ENCODE measurements around the gene SPRED3.
"Not testable (repeated sequence)": the region's sequence is repeated elsewhere in the genome, so short reads cannot be mapped to it uniquely, and the experiment has no call there.

SPRED3 gene

GRCh38 chr19:38388349-38389100 lies at the start of gene SPRED3:
TSS of gene SPRED3 (plus strand) at chr19:38388697. CDS start at chr19:38390303, 1,606 bp downstream.
- ATAC-seq (no peak), DNase-seq (no peak)
- peaks cover 20% of the 10 kb centered on the region for H3K36me3 Mint-ChIP-seq (ENCODE audit: low read depth)

GRCh38 chr19:38339011-38339410 lies 49.5 kb upstream of the SPRED3 start:
- not testable (repeated sequence) for H3K27ac Mint-ChIP-seq; ATAC-seq; H3K27me3 Mint-ChIP-seq; H3K4me1 Mint-ChIP-seq; DNase-seq; H3K9me3 Mint-ChIP-seq; H3K4me3 Mint-ChIP-seq; H3K36me3 Mint-ChIP-seq (ENCODE audit: low read depth)

More at GRCh38 chr19:38388349-38389100, at the start of gene SPRED3:
- Mint-ChIP-seq H3K27ac (peak within 1 kb of the TSS; percentile 67), H3K27me3 (peaks cover 32% of the 10 kb centered on the region), H3K4me1 (peaks cover 23% of the 10 kb centered on the region), H3K4me3 (peak within 1 kb of the TSS; percentile 79), H3K9me3 (no peaks in the 10 kb centered on the region)

GRCh38 chr19:38340927-38341326 lies 47.6 kb upstream of the SPRED3 start:
- H3K9me3 Mint-ChIP-seq = no peaks in the 10 kb centered on the region
- no peak overlapping the region for H3K27ac Mint-ChIP-seq
- no peak overlapping the region for H3K4me3 Mint-ChIP-seq
- H3K27me3 Mint-ChIP-seq = no peaks in the 10 kb centered on the region
- peaks cover 8% of the 10 kb centered on the region for H3K4me1 Mint-ChIP-seq
- ATAC-seq (no peak), DNase-seq (no peak)
- H3K36me3 Mint-ChIP-seq (ENCODE audit: low read depth) = no peaks in the 10 kb centered on the region

- ATAC-seq = no peak
- no peaks in the 10 kb centered on the region for H3K9me3 Mint-ChIP-seq
These were observed 41.7 kb upstream of the SPRED3 start for GRCh38 chr19:38346837-38347236.

GRCh38 chr19:38350883-38351282 lies 37.6 kb upstream of the SPRED3 start:
- Mint-ChIP-seq H3K9me3 (no peaks in the 10 kb centered on the region), H3K27me3 (no peaks in the 10 kb centered on the region), H3K4me3 (no peak overlapping the region), H3K4me1 (no peaks in the 10 kb centered on the region), H3K36me3 (ENCODE audit: low read depth) (no peaks in the 10 kb centered on the region), H3K27ac (no peak overlapping the region)
- DNase-seq = no peak
- ATAC-seq = no peak

More at GRCh38 chr19:38346837-38347236, 41.7 kb upstream of the SPRED3 start:
- Mint-ChIP-seq H3K4me1 (no peaks in the 10 kb centered on the region), H3K27me3 (no peaks in the 10 kb centered on the region), H3K36me3 (ENCODE audit: low read depth) (no peaks in the 10 kb centered on the region), H3K4me3 (no peak overlapping the region), H3K27ac (no peak overlapping the region)
- DNase-seq = no peak

GRCh38 chr19:38351865-38352395 lies 36.6 kb upstream of the SPRED3 start:
- Mint-ChIP-seq H3K36me3 (ENCODE audit: low read depth) (no peaks in the 10 kb centered on the region), H3K27me3 (peaks cover 2% of the 10 kb centered on the region), H3K4me3 (no peak overlapping the region), H3K27ac (no peak overlapping the region), H3K4me1 (no peaks in the 10 kb centered on the region), H3K9me3 (no peaks in the 10 kb centered on the region)
- DNase-seq = no peak
- ATAC-seq = no peak

- Mint-ChIP-seq H3K4me1 (no peaks in the 10 kb centered on the region), H3K27ac (peak overlapping the region; percentile 69), H3K9me3 (no peaks in the 10 kb centered on the region), H3K36me3 (ENCODE audit: low read depth) (no peaks in the 10 kb centered on the region), H3K27me3 (peaks cover 2% of the 10 kb centered on the region), H3K4me3 (no peak overlapping the region)
- DNase-seq = no peak
- ATAC-seq = no peak
These were observed 35.9 kb upstream of the SPRED3 start for GRCh38 chr19:38352611-38353010.

- Mint-ChIP-seq H3K4me3 (no peak overlapping the region), H3K4me1 (peaks cover 4% of the 10 kb centered on the region), H3K36me3 (ENCODE audit: low read depth) (no peaks in the 10 kb centered on the region), H3K27me3 (peaks cover 18% of the 10 kb centered on the region), H3K27ac (no peak overlapping the region), H3K9me3 (no peaks in the 10 kb centered on the region)
- no peak for ATAC-seq
- no peak for DNase-seq
These were observed 32.5 kb upstream of the SPRED3 start for GRCh38 chr19:38355728-38356725.

GRCh38 chr19:38358071-38358470 lies 30.4 kb upstream of the SPRED3 start:
- H3K36me3 Mint-ChIP-seq (ENCODE audit: low read depth) = no peaks in the 10 kb centered on the region
- ATAC-seq (no peak), DNase-seq (no peak)
- H3K9me3 Mint-ChIP-seq = no peaks in the 10 kb centered on the region
- no peak overlapping the region for H3K4me3 Mint-ChIP-seq
- H3K27ac Mint-ChIP-seq = no peak overlapping the region
- H3K27me3 Mint-ChIP-seq = peaks cover 25% of the 10 kb centered on the region
- H3K4me1 Mint-ChIP-seq = peaks cover 11% of the 10 kb centered on the region

GRCh38 chr19:38359242-38360021 lies 29.1 kb upstream of the SPRED3 start:
- Mint-ChIP-seq H3K4me3 (no peak overlapping the region), H3K4me1 (peaks cover 13% of the 10 kb centered on the region), H3K27ac (no peak overlapping the region), H3K27me3 (peaks cover 30% of the 10 kb centered on the region), H3K36me3 (ENCODE audit: low read depth) (no peaks in the 10 kb centered on the region), H3K9me3 (no peaks in the 10 kb centered on the region)
- ATAC-seq (no peak), DNase-seq (no peak)

GRCh38 chr19:38360351-38360750 lies 28.1 kb upstream of the SPRED3 start:
- Mint-ChIP-seq H3K4me1 (peaks cover 13% of the 10 kb centered on the region), H3K9me3 (no peaks in the 10 kb centered on the region), H3K27me3 (peaks cover 30% of the 10 kb centered on the region), H3K27ac (no peak overlapping the region), H3K36me3 (ENCODE audit: low read depth) (no peaks in the 10 kb centered on the region), H3K4me3 (no peak overlapping the region)
- ATAC-seq (no peak), DNase-seq (no peak)

- Mint-ChIP-seq H3K4me1 (peaks cover 13% of the 10 kb centered on the region), H3K27ac (no peak overlapping the region), H3K36me3 (ENCODE audit: low read depth) (no peaks in the 10 kb centered on the region), H3K9me3 (no peaks in the 10 kb centered on the region), H3K4me3 (peak overlapping the region; percentile 36), H3K27me3 (peaks cover 30% of the 10 kb centered on the region)
- ATAC-seq (no peak), DNase-seq (no peak)
These were observed 27.5 kb upstream of the SPRED3 start for GRCh38 chr19:38360839-38361631.

GRCh38 chr19:38361633-38362075 lies 26.8 kb upstream of the SPRED3 start:
- H3K4me1 Mint-ChIP-seq = peaks cover 13% of the 10 kb centered on the region
- H3K27ac Mint-ChIP-seq = no peak overlapping the region
- peak overlapping the region; percentile 82 for H3K4me3 Mint-ChIP-seq
- H3K27me3 Mint-ChIP-seq = peaks cover 30% of the 10 kb centered on the region
- peak; percentile 72 for ATAC-seq
- H3K9me3 Mint-ChIP-seq = no peaks in the 10 kb centered on the region
- no peaks in the 10 kb centered on the region for H3K36me3 Mint-ChIP-seq (ENCODE audit: low read depth)
- peak; percentile 72 for DNase-seq
